ENCODE measurements around the gene CRMP1.
"Not testable (repeated sequence)": the region's sequence is repeated elsewhere in the genome, so short reads cannot be mapped to it uniquely, and the experiment has no call there.

Gene CRMP1

DNA sequence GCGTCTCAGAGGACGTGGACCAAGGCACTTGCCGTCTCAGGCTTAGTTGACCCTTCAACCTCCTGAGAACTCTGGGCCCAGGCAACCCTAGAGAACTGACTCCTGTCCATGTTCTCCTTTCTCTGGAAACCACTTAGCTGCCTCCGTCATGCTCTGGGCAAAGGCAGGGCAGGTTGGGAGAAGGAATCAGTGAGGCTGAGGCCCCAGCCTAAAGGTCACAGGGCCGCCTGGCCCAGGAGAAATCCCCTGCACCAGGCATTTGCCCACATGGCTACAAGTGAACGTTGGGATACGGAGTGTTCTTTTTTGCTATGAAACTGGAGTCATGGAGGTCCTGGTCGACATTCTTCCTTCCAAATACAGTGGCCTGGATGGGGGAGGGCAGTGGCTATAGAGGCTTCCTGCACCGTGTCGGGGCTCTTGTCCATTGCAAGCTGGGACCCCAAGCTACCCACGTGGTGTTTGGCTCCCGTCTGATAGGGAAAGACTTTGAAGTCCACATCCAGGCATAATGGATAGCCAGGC, 76.0 kb downstream of the CRMP1 start:
- no peak for DNase-seq

DNA sequence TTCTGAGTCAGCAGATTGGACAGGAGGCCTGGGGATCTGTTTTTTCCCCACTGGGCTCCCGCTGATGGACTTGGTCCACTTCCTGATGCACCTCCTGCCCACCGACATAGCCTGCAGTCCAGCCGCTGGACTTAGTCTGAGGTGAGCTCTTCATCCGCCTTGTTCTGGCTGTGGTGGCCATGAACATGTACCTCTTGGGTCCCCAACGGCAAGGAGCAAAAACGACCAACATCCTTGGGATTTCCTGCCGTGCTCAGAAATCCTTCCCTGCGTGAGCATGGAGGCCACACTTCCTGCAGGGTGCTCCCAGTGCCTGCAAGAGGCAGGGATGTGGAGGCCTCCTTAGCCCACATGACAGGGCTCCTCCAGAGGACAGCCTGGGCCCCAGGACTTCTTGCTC, 76.8 kb downstream of the CRMP1 start:
- DNase-seq = no peak

DNA sequence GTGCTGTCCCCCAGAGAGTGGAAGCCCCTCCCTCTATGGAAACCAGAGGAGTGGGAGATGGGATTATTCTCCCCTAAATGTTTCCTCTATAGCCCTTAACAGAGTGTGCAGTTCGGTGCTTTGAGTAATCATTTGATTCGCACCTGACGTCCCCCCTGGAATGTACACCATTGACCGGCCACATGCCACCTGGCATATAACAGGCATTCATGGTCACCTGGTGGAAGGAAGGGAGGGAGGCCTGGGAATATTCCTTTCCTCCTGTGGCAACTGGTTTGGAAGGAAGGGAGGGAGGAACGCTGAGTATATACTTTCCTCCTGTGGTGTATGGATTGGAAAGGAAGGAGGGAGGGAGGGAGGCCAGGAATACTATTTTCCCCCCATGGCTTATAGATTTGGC, 77.2 kb downstream of the CRMP1 start:
- DNase-seq = no peak

DNA sequence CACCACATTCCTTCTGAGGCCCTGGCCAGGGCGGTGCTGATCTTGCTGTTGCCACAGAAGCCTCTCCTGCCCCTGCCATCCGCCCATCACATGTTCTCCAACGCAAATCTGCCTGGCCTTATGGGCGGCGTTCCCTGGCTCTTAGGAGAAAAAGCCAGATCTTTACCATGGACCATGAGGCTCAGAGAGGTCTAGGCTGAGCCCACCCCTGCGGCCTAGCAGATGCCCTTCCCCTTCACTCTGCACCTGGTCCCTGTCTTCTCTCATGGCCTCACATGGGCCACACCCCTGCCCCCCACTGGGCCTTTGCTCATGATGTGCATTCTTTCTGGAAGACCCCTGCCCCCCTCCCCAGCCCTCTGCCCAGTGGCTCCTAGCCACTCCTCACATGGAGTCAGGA, 78.5 kb downstream of the CRMP1 start:
- no peak for DNase-seq

DNA sequence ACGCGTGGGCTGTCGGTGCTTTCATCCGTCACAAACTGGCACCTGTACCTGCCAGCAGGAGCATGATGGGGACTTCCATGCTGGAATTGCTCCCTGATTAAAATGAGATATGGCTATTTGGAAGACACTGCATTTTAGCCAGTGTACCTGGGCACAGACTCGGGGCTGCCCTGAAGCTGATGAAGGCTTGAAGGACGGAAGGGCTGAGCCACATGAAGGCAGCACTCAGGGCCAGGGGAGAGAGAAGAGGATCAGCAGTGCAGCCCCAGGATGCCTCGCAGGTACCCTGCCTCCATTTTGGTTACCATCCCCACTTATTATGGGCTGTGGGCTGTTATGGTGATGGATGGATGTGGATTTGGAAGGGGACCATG, 79.0 kb downstream of the CRMP1 start:
- DNase-seq = no peak

DNA sequence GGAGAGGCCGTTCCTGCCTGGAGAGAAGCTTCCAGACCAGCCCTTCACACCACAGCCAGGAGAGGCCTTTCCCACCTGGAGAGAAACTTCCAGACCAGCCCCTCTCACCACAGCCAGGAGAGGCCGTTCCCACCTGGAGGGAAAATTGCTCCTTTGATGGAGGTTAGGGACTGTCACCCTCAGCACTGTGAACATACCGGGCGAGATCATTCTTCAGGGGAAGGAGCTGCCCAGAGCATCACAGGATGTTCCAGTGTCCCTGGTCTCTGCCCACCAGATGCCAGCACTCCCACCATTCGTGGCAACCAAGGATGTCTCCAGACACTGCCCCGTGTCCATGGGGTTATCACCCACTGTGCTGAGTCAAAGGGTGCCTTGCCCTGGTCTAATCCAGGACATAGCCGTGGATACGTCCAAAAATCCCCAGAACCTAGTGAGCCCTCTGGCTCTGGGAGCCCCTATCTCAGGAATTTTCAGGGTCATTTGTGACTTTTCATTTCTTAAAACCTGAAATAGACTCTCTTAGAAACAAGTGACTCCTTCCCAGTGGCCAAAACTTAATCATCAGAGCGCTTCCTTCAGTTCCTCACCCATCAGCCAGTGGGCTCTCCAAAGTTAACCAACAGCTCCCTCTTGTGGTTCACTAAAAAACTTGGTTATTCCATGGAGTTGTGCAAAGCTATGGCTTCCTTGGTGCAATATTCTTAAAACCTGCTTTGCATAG, 80.2 kb downstream of the CRMP1 start:
- DNase-seq = peak; percentile 70

DNA sequence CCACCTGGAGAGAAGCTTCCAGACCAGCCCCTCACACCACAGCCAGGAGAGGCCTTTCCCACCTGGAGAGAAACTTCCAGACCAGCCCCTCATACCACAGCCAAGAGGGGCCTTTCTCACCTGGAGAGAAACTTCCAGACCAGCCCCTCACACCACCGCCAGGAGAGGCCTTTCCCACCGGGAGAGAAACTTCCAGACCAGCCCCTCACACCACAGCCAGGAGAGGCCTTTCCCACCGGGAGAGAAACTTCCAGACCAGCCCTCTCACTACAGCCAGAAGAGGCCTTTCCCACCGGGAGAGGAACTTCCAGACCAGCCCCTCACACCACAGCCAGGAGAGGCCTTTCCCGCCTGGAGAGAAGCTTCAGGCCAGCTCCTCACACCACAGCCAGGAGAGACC, 80.8 kb downstream of the CRMP1 start:
- not testable (repeated sequence) for DNase-seq

DNA sequence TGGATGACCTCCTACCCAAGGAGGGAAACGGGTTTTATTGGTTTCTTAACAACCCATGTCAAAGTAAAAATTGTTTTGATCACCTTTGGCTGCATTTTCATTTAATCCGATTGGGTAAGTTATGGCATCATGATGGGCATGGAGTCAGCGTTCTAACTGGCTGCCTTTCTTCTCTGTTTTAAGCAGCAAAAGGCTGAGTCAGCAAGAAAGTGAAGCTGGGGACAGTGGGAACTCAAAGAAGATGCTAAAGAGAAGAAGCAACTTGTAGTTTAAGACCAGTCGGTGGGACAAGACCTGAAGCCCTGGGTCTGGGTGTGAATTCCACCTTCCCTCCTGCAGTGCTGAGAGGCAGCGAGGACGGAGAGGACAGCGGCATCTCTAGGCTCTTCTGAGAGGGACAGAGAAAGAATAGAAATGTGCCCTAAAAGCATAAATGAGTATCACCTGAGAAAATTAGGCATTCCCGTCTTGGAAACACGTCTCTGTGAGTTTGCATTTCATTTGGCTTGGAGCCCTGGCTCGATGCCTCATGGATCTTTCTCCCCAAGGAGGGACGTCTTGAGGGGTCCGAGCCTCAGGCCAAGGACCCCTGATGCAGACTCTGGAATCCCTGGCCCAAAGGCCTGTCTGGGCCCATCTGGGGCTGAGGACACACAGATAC, 82.0 kb downstream of the CRMP1 start:
- DNase-seq = no peak

DNA sequence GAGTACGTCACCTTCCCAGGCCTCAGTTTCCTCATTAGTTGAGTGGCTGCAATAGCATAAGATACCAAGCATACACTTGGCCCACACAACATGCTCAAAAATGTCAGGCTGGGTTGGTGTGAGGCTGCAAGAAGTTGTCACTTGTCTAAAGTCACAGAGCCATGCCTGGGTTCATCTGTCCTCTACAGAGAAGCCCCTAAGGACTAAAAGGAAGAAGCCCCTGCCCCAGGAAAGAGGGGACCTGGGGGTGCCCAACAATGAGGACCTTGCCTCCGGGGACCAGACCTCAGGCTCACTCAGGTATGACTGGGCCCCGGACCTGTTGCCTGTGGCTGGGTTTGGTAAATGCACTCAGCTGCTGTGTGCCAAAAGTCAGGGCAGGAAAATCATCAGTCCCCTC, 82.7 kb downstream of the CRMP1 start:
- no peak for DNase-seq

DNA sequence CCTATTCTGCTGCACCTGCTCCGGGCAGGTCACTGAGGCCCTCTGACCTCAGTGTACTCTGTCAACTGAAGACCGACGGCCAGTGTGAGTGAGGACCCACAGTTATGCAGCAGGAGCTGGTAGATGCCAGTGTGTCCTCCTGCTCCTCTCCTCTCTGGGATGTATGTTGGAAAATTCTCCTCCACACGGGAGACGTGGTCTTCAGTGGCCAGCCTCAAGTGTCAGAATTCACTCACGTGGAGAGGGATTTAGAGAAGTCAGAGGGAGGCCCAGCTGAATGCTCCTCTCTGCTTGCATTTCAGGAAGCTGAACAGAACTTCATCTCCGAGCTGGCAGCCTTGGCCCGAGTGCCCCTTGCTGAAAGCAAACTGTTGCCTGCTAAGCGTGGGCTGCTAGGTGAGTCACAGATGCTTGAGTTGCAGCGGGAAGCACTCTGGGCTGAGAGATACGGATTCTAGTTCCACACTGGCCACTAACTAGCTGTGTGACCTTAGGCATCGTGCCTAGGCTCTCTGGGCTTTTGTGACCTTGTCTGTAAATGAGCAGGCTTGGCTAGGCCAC, 83.6 kb downstream of the CRMP1 start:
- no peak for DNase-seq

DNA sequence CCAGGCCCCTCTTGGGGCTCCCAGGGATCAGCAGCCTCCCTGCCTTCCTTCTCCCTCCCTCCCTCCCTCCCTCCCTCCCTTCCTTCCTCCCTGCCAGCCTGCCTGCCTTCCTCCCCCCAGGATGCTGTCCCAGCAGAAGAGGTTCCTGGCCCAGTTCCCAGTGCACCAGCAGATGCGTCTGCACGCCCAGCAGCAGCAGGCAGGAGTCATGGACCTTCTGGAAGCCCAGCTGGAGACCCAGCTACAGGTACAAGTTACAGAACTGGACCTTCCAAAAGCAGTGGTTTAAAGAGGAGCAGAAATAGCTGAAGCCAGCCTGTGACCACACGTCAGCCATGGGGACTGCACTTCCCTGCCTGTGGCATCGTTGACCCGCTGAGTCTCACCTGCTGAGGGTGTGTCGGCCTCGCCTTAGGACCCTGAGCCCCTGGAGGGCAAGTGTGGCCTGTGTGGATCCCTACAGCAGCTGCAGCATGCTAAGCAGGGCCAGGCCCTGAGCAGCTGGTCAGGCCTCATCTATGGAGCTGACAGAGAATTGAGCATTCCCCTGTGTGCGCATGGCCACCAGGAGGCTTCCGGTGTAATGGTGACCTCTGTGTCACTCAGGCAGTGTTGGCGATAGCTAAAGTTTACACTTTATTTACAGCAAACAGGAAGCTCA, 84.7 kb downstream of the CRMP1 start:
- no peak for DNase-seq

DNA sequence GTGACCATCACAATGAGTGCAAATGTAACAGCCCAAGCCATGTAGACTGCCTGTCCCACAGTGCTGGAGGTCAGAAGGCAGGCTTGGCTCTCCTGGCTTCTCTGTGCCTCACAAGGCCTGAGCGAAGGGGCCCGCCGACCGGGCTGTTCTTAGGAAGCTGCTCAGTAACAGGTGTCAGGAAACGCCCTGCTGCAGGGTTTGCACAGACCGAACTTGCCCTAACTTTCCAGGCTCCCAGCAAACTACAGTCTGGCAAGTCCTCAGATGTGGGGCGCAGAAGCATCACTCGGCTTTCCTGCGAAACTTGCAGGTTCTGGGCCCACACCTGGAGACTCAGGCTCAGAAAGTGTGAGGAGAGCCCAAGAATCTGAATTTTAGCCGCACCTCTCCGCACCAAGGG, 87.6 kb downstream of the CRMP1 start:
- no peak for DNase-seq

DNA sequence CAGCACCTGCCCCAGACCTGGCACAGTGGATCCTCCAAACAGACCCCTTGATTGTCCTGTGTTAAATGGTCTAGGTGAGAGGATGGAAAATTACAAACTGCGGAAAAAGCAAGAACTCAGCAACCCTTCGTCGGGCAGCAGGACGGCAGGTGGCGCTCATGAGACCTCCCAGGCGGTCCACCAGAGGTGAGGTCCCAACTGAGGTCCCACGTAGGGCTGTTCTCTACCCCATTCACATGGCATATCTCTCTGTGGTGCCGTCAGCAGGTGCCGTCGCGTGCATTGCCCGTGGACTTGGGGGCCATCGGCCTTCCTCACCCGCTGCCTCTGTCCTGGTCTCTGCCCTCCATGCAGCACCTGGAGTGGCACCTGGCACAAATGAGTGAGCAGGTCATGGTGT, 88.2 kb downstream of the CRMP1 start:
- no peak for DNase-seq

DNA sequence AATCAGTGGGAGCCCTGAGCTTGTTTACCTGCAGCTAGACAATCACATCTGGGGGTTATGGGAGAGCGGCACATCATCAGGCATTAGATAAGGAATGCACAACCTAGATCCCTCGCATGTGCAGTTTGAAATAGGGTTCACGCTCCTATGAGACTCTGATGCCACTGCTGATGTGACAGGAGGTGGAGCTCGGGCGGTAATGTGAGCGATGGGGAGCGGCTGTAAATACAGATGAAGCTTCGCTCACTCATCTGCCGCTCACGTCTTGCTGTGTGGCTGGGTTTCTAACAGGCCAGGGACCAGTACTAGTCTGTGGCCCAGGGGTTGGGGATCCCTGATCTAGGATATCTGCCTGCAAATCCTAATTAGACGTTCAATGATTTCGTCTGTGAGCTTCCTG, 90.3 kb downstream of the CRMP1 start:
- DNase-seq = no peak

DNA sequence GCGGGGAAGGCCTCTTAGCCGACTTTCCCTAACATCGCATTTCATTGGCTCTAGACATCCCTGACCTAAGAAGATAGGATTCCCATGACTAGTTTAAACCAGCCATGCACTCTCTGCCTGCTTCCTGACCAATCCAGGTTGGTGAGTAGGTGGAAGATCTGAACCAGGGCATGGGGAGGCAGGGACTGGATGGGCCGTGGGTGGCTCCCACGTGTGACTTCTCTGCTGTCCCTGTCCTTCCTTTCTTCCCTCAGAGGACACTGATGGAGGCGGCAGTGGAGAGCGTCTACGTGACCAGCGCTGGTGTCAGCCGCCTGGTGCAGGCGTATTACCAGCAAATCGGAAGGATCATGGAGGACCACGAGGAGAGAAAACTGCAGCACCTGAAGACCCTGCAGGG, 91.2 kb downstream of the CRMP1 start:
- DNase-seq = no peak

DNA sequence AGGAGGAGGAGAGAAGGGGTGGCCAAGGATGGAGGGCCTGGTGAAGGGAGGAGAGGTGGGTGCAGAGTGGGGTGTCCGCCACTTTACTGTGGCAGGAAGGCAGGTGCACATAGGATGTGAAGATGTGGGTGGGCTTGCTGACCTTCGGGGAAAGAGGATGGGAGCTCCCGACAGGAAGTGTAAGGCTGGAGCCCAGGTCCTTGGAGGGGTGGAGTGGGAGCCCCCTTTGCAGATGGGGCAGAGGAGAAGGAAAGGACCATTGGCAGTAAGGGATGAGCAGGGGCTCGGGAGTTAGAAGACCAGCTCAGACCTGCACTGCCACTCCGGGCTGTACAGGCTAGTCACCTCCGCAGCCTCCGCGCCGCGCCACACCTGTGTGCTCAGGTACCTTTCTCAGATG, 92.4 kb downstream of the CRMP1 start:
- DNase-seq = no peak

DNA sequence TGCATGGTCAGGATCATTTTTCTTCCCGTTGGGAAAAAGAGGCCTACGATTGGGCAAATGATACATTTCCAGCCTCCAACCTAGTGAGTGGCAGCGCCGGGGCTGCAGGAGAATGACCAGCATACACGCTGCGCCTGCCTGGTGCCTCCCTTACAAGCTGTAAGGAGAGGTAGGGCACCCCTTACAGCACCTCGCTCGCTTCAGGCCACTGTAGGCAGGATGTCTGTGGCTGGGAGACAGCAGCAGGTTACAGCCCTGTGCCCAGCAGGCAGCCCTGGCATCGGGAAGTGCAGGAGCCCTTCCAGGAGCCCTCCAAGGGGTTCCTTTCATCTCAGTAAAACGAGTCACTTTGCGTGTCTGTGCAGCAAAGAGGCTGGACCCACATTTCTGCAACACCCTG, 93.5 kb downstream of the CRMP1 start:
- DNase-seq = no peak

DNA sequence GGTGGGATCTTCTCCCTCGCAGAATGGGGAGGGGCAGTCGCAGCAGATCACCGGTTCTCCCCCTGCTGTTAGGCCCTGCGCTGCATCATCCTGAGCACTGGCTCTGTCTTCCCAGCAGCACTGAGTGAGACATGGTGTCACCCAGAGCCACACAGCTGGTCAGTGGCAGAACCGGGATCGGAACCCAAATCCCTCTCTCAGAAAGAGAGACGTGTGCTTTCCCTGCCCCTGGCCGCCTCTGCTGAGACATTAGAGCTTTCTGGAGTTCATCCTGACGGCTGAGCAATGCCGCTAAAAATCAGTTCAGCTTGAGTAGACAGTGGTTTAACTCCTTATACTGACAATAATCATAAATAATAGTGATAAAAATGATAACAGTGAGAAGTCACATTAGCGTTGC, 93.9 kb downstream of the CRMP1 start:
- DNase-seq = no peak

DNA sequence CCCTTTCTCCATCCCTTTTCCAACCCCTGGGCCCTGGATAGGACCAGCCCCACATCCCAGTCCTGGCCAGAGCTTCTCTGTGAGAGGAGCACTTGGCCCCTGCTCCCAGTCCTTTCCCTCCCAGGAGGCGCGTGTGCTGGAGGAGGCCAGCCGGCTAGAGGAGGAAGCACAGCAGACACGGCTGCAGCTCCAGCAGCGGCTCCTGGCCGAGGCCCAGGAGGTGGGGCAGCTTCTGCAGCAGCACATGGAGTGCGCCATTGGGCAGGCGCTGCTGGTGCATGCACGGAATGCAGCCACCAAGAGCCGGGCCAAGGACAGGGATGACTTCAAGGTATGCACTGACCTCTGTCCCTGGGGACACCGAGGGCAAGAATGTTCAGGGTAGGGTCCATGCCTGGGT, 94.4 kb downstream of the CRMP1 start:
- DNase-seq = no peak

DNA sequence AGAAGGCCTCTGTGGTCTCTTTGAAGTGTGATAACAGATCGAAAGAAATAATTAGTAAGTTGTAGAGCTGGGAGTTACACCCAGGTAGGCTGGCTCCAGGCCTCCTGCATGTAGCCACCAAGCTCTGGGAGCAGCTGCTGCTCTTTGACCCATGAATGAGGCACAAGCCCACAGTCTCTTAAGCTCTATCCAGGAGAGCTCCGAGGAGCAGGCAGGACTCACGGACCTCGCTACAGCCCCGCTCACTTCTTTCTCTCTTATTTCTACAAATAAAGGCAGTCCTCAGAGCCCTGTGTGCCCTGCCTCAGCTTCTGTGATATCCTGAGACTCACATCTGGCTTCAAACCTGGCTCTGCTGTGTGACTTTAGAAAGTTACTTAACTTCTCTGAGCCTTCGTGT, 95.0 kb downstream of the CRMP1 start:
- no peak for DNase-seq

DNA sequence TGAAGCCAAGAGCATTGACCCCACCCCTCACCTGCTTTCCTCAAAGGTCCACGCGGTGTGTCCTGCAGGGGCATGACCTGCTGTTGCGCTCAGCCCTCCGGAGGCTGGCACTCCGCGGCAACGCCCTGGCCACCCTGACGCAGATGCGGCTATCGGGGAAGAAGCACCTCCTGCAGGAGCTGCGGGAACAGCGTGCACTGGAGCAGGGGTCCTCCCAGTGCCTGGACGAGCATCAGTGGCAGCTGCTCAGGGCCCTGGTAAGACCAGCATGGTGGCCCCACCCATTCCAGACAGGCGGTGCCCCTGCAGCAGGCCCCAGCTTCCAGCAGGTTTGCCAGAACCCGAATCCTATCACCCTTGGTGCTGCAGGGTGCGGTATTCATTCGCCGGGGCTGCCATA, 95.9 kb downstream of the CRMP1 start:
- no peak for DNase-seq

DNA sequence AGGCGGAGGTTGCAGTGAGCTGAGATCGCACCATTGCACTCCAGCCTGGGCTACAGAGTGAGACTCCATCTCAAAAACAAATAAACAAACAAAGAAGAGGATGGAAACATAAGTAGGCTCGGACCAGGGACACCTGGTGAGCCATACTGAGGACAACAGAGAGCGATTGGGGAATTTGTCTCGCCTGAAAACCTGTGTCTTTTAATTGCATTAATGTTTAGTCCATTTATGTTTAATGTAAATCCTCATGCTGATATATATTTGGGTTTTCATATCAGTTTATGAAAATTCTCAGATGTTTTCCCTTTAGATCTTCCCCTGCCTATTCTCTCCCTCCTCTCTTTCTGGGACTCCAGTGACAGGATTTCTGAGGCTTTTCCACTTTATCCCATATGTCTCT, 97.3 kb downstream of the CRMP1 start:
- no peak for DNase-seq

DNA sequence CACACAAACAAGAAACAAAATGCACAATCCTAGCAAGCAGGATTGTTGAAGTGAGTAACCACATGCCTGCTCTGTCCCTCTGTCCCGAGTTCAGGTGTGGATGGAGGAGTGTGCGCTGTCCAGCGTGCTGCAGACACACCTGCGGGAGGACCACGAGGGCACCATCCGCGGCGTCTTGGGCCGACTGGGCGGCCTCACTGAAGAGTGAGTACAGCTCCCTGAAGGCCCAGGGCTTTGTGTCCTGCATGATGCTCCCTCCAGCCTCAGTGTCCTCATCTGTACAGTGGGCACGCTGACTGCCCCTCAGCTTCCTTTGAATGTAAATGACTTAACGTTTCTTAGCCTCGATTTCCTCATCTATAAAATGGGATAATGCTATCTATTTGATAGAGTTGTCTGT, 99.4 kb downstream of the CRMP1 start:
- DNase-seq = no peak

DNA sequence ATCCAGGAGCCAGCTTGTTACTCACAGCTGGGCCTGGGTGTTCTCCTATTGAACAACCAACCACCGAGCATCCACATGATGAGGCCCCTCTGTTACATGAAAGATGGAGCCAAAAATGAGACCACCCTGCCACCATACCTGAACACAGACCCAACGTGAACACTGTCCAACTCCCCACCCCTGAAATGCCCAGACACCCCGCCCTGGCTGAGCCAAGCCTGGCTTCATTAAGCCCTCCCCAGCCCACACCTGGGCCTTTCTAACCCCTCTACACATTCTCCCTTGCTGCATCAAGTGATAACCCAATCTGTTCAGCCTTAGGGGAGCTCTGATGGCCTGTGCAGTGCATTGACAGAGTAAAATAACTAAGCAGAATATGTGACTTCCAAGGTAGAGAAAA, 101.2 kb downstream of the CRMP1 start:
- no peak for DNase-seq

Data from activated CD4-positive, alpha-beta T cell treated with anti-CD3 and anti-CD28 coated beads, Interleukin-2, Interleukin-6, amounts not matched to agents 100 ng/mL and 50 ng/mL, durations not matched to agents 16 hours and 8 hours (primary cell).